Stimulated activated CD4-positive, alpha-beta T cell treated with anti-CD3 and anti-CD28 coated beads, Interleukin-15, amount 100 ng/mL, for 1 hour (primary cell): ENCODE data around the gene PRDM16.

Experiments used
- DNase-seq, 2 donors: peaks; one replicate each; pipeline ENCODE4 v3.0.0-alpha.2; 2020; ENCODE audit warnings: low read depth in 1 of 2, low spot score in 1 of 2

The PRDM16 gene

GRCh38 chr1:3032371-3033039 lies 36.5 kb upstream of the PRDM16 start:
- DNase-seq = no peak

GRCh38 chr1:3033040-3033789 lies 35.8 kb upstream of the PRDM16 start:
- DNase-seq = peak in 1 of 2 donors; percentile 8

GRCh38 chr1:3033790-3034090 lies 35.3 kb upstream of the PRDM16 start:
- DNase-seq = no peak

GRCh38 chr1:3034162-3034561 lies 34.8 kb upstream of the PRDM16 start:
- no peak for DNase-seq

GRCh38 chr1:3034728-3035562 lies 34.1 kb upstream of the PRDM16 start:
- no peak for DNase-seq

- no peak for DNase-seq
Measured at GRCh38 chr1:3035563-3036446, 33.2 kb upstream of the PRDM16 start.

- DNase-seq = no peak
Measured at GRCh38 chr1:3036447-3037280, 32.3 kb upstream of the PRDM16 start.

GRCh38 chr1:3037281-3038040 lies 31.5 kb upstream of the PRDM16 start:
- DNase-seq = no peak

- no peak for DNase-seq
Measured at GRCh38 chr1:3038113-3038551, 30.9 kb upstream of the PRDM16 start.

GRCh38 chr1:3038571-3039181 lies 30.3 kb upstream of the PRDM16 start:
- DNase-seq = no peak

- no peak for DNase-seq
Measured at GRCh38 chr1:3040004-3040403, 29.0 kb upstream of the PRDM16 start.

GRCh38 chr1:3042481-3042880 lies 26.5 kb upstream of the PRDM16 start:
- DNase-seq = no peak

GRCh38 chr1:3049164-3049563 lies 19.8 kb upstream of the PRDM16 start:
- DNase-seq = no peak

GRCh38 chr1:3049905-3050304 lies 19.1 kb upstream of the PRDM16 start:
- no peak for DNase-seq

- DNase-seq = no peak
Measured at GRCh38 chr1:3050603-3051002, 18.4 kb upstream of the PRDM16 start.

GRCh38 chr1:3051270-3052268 lies 17.4 kb upstream of the PRDM16 start:
- DNase-seq = no peak

- DNase-seq = no peak
Measured at GRCh38 chr1:3052501-3052900, 16.5 kb upstream of the PRDM16 start.
